Suprapubic skin (tissue), 3 donors: ENCODE measurements around the gene IQCE.

ENCODE experiments used
- EP300 ChIP-seq: sonication (generic); formaldehyde crosslinking; IDR thresholded peaks from one replicate; pipeline ENCODE4 v1.6.1; 2017; ENCODE audit warnings: antibody characterized with exemption
- POLR2A ChIP-seq, 2 donors: fragments of 450-650 bp; IDR thresholded peaks; one replicate each; pipeline ENCODE4 v1.6.1; 2017; ENCODE audit warnings: antibody characterized with exemption in 2 of 2, mild to moderate bottlenecking in 2 of 2, moderate library complexity in 2 of 2
- TF ChIP-seq, protein P1 (sequence below), 2 donors: fragments of 200-600 bp in 1 of 2; fragments of 450-650 bp in 1 of 2; sonication (generic) in 1 of 2; IDR thresholded peaks; one replicate each; pipeline ENCODE4 v1.5.1; 2016 to 2019; ENCODE audit warnings: antibody characterized with exemption in 2 of 2, mild to moderate bottlenecking in 1 of 2, moderate library complexity in 1 of 2

GRCh38 chr7:2633538-2634266 lies 74.9 kb downstream of the IQCE start:
- TF ChIP-seq, protein P1, sequence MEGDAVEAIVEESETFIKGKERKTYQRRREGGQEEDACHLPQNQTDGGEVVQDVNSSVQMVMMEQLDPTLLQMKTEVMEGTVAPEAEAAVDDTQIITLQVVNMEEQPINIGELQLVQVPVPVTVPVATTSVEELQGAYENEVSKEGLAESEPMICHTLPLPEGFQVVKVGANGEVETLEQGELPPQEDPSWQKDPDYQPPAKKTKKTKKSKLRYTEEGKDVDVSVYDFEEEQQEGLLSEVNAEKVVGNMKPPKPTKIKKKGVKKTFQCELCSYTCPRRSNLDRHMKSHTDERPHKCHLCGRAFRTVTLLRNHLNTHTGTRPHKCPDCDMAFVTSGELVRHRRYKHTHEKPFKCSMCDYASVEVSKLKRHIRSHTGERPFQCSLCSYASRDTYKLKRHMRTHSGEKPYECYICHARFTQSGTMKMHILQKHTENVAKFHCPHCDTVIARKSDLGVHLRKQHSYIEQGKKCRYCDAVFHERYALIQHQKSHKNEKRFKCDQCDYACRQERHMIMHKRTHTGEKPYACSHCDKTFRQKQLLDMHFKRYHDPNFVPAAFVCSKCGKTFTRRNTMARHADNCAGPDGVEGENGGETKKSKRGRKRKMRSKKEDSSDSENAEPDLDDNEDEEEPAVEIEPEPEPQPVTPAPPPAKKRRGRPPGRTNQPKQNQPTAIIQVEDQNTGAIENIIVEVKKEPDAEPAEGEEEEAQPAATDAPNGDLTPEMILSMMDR (IDR thresholded peaks at IDR 0.05), result no peak
- TF ChIP-seq POLR2A (IDR thresholded peaks at IDR 0.05) (peak in 1 of 2 donors; percentile 15), EP300 (no peak)
